ENCODE results near the gene ZMIZ1. TPM values are rescaled to one million over a fixed set of nuclear protein-coding genes. Genes with fewer than 3 reads are reported as not detected.

Gene ZMIZ1
- total RNA-seq, 4 donors from 2014 or later = 58.1 to 87.4 (median 74.2) TPM

DNA sequence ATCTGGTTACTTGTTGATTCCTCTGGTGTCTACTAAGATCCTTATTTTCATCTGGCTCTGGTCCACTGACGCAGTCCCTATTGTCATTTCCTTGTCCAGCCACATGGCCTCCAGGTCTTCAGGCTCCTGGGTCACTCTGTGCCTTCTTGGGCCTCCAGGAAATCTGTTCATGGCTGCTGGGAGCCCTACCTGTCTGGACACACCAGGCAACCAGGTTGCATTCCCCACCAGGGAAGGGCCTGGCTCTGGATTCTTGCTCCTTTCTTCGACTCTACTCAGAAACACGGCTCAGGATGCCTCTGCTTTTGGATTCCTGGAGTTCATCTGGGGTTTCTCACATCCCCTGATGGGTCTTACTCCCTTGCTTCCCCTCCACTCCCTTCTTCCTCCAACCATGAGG is 270.5 kb downstream of the ZMIZ1 start:
- TF ChIP-seq, protein P1, sequence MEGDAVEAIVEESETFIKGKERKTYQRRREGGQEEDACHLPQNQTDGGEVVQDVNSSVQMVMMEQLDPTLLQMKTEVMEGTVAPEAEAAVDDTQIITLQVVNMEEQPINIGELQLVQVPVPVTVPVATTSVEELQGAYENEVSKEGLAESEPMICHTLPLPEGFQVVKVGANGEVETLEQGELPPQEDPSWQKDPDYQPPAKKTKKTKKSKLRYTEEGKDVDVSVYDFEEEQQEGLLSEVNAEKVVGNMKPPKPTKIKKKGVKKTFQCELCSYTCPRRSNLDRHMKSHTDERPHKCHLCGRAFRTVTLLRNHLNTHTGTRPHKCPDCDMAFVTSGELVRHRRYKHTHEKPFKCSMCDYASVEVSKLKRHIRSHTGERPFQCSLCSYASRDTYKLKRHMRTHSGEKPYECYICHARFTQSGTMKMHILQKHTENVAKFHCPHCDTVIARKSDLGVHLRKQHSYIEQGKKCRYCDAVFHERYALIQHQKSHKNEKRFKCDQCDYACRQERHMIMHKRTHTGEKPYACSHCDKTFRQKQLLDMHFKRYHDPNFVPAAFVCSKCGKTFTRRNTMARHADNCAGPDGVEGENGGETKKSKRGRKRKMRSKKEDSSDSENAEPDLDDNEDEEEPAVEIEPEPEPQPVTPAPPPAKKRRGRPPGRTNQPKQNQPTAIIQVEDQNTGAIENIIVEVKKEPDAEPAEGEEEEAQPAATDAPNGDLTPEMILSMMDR (IDR thresholded peaks at IDR 0.05) = no peak
- no peak for TF ChIP-seq POLR2A (IDR thresholded peaks at IDR 0.05)
- WGBS, 2 donors = 64 to 92% methylated on average over 3 of the region's 3 CpGs
- no peak overlapping the region for H3K4me3 ChIP-seq (ENCODE audit: low read depth, poor library complexity, severe bottlenecking)
- peak in 1 of 2 donors; percentile 78 for DNase-seq (ENCODE audit: low spot score in 2 of 2)
- intact Hi-C loops (cut with DNase I; ENCODE audit: low total_unique reads) = no loop called here

DNA sequence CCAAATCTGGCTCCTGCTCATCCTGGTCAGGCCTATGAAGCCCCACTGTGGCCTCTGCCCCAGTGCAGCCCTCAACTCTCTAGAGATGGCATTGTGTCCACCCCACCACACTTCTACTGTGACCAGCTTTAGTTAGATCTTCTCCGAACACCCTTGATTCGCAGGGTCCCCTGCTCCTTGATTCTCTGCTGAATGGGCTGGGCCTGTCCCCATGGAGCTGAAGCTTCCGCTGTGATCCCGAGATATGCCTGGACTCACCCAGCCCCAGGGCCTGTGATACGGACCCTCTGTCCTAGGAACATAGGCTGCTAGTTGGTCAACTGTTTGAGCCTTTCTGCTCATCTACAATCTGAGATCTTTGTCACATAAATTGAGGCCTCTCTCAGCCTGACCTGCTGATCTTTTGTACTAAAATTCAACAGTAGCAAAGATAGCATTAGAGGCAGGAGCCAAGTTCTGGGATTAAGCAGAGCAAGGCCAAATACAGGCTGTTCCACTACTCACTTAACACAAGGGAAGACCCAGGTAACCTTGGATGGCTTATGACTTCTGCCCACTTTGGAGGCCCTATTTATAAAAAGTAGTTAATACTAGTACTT is 272.0 kb downstream of the ZMIZ1 start:
- peak in 1 of 2 donors; percentile 57 for DNase-seq (ENCODE audit: low spot score in 2 of 2)
- no peak overlapping the region for H3K4me3 ChIP-seq (ENCODE audit: low read depth, poor library complexity, severe bottlenecking)
- WGBS, 2 donors = 78 to 95% methylated on average over 5 of the region's 5 CpGs
- intact Hi-C loops (cut with DNase I; ENCODE audit: low total_unique reads) = no loop called here
- no peak for TF ChIP-seq POLR2A (IDR thresholded peaks at IDR 0.05)
- TF ChIP-seq, protein P1 (IDR thresholded peaks at IDR 0.05) = no peak

DNA sequence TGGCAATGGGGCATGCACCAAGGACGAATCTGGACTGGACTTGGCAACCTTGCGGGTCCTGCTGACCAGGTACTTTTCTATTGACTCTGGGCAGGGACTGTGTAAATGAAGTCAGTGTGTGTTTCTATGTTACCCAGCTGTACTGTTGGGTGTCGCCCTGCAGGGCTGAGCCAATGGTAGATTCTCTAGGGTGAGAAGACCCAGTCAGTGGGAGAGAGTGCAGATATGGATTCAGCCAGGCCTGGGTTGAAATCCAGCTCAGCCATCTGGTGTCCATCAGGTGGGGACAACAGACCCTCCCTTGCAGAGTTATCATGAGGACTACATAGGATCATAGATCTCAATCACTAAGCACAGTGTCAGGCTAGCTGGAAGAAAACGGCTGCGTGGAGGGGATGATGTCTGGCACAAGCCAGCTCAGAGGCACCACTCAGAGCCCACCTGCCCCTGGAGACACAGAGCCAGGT is 273.6 kb downstream of the ZMIZ1 start:
- peak in 1 of 2 donors; percentile 64 for DNase-seq (ENCODE audit: low spot score in 2 of 2)
- intact Hi-C loops (cut with DNase I; ENCODE audit: low total_unique reads) = no loop called here
- 86 to 92% methylated on average over 5 of the region's 5 CpGs for WGBS, 2 donors
- H3K4me3 ChIP-seq (ENCODE audit: low read depth, poor library complexity, severe bottlenecking) = no peak overlapping the region
- TF ChIP-seq POLR2A (IDR thresholded peaks at IDR 0.05) = no peak
- TF ChIP-seq, protein P1 (IDR thresholded peaks at IDR 0.05) = no peak

DNA sequence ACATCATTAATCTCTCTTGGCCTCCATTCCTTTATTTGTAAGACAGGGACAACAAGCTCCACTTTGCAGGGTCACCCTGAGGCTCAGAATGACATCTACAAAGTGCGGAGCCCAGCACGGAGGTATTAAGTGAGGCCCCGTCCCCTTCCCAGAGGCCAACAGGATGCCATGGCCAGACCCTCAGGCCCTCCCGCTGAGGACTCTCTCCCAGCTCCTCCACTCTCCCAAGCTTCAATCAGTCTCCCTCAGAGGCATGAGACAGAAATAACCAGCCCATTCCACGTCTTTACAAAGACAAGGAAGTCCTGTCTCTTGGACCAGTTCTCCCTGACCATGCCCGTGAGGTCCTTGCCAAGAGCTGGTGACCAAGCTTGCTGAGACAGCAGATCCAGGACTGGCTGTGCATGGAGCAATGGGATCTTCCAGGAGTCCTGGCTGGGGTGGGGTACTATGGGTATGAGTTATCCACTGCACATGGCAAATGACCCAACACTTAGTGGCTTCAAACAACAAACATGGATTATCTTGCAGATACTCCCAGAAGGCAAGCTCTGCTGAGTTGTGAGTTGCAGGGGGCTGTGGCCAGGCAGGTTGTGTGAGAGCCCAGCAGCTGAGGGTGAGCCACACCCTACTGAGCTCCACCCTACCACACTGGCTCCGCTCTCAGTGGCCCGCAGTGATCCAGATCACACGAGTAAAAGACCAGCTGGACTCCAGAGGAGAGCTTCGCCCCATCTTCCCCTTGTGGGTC is 274.2 kb downstream of the ZMIZ1 start:
- no peak overlapping the region for H3K4me3 ChIP-seq (ENCODE audit: low read depth, poor library complexity, severe bottlenecking)
- 64 to 73% methylated on average over 10 of the region's 10 CpGs for WGBS, 2 donors
- peak in 1 of 2 donors; percentile 78 for DNase-seq (ENCODE audit: low spot score in 2 of 2)
- TF ChIP-seq, protein P1 (IDR thresholded peaks at IDR 0.05) = no peak
- intact Hi-C loops (cut with DNase I; ENCODE audit: low total_unique reads) = no loop called here

DNA sequence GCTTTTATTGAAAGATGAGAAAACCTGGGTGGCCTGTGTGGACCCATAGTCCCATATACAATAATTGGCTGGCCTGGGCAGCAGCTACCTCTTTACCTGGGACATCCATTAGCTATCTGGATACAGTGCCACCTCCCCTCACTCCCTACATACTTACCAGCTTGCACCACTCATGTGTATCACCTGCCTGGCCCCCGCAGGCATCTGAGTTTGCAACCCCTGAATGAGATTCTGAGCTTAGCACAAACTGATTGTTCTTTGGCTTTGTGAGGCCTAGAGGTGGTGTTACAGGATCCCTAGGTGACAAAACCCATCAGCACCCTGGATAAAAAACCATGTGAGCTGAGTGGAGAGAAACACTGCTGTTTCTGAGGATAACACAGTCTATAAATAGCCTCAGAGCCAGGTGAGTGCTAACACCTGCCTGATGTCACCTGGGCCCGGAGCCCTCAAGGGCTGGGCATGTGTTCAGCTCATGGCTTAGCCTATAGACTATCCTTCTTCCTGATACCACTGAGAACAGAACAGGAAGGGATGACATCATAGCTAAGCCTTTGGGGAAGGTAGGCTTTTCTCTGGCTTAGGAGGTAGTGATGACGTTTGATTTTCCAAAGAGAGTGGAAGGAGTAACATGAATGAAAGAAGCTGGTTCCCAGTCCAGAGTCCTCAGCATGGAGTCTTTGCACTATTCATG is 275.9 kb downstream of the ZMIZ1 start:
- WGBS, 2 donors = 59 to 73% methylated on average over 3 of the region's 3 CpGs
- no peak for TF ChIP-seq POLR2A (IDR thresholded peaks at IDR 0.05)
- TF ChIP-seq, protein P1 (IDR thresholded peaks at IDR 0.05) = no peak
- peak in 1 of 2 donors; percentile 68 for DNase-seq (ENCODE audit: low spot score in 2 of 2)
- H3K4me3 ChIP-seq (ENCODE audit: low read depth, poor library complexity, severe bottlenecking) = no peak overlapping the region
- intact Hi-C loops (cut with DNase I; ENCODE audit: low total_unique reads) = no loop called here

All from lower leg skin (tissue), 4 donors.